Iris pigment epithelial cell (primary cell): Measurements from ENCODE around the gene DNAH17.
A peak's percentile ranks its signal among the peaks of the same experiment; 100 is the strongest.

Source experiments
- DNase-seq: peaks from one replicate; pipeline ENCODE4 v3.0.0-alpha.2; 2011; ENCODE audit warnings: low read depth

DNAH17 gene

GRCh38 chr17:78449983-78450595, 127.1 kb downstream of the DNAH17 start:
- DNase-seq, result no peak

- DNase-seq, result no peak
Measured at GRCh38 chr17:78448356-78448993, 128.7 kb downstream of the DNAH17 start.

DNA sequence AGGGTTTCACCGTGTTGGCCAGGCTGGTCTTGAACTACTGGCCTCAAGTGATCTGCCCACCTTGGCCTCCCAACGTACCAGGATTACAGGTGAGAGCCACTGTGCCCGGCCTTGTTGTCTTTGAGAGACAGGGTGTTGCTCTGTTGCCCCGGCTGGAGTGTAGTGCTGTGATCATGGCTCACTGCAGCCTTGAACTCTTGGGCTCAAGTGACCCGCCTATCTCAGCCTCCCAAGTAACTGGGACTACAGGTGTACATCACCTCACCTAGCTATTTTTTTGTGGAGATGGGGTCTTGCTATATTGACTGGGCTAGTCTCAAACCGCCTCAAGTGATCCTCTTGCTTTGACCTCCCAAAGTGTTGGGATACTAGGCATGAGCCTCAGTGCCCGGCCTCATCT, 130.4 kb downstream of the DNAH17 start:
- DNase-seq, result no peak

- no peak for DNase-seq
Measured at GRCh38 chr17:78444392-78444791, 132.8 kb downstream of the DNAH17 start.

GRCh38 chr17:78442648-78443218, 134.5 kb downstream of the DNAH17 start:
- peak; percentile 20 for DNase-seq

DNA sequence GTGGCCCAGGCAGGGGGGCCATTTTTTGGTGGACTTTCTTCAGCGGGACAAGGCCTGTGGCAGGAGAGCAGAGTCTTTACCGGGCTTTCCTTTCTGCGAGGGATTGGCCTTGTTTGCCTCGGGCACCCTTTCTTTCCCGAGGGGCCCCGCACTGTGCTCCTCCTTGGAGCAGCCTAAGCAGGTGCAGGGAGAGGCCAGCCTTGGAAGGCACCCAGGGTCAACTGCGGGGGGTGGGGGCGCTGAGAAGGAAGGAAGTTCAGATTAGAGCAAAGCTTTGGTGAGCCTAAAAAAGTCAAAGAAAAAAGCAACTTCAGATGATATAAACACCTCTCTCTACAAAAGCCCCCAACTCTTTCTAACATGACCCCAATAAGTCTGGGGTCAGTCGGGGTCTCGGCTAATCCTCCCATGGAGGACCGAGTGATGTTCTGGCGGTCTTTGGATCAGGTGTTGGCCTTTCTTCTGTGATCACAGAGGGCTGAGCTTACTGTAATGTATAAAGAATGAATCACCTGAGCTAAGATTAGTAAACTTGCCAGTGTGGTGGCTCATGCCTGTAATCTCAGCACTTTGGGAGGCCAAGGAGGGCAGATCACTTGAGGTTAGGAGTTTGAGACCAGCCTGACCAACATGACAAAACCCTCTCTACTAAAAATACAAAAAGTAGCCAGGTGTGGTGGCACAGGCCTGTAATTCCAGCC, 135.8 kb downstream of the DNAH17 start:
- DNase-seq, result no peak

- no peak for DNase-seq
Measured at GRCh38 chr17:78438694-78439325, 138.4 kb downstream of the DNAH17 start.

- no peak for DNase-seq
Measured at GRCh38 chr17:78438271-78438691, 138.9 kb downstream of the DNAH17 start.

DNA sequence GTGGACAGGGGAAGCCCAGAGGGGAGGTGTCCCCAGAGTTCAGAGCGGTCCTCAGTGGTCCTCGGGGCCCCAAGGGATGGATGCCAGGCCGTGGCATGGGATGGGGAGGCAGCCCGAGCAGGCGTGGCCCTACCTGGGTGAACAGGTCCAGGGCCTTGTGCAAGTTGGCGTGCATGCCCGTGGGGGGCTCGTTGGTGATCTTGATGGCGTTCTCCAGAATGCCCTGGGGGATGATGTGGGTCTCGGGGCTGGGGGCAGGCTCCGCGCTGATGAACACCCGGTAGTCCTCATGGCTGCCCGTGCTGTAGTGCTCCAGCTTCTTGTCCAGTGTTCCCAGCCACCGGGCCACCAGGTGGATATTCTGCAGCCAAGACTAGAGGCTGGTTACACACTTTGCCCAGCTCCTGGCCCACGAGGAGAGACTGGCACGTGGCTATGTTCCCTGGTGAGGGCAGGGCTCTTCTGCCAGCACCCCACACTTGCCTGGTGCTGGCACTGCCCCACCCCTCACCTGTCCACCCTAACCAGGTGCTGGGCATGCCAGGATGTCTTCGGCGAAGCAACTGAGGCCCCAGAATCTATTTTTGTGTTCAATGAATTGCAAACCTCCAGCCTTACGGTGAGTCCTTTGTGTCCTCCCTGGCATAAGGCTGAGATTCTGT, 139.6 kb downstream of the DNAH17 start:
- DNase-seq, result no peak

- no peak for DNase-seq
Measured at GRCh38 chr17:78435330-78436005, 141.7 kb downstream of the DNAH17 start.

- no peak for DNase-seq
Measured at GRCh38 chr17:78434455-78435329, 142.5 kb downstream of the DNAH17 start.

- no peak for DNase-seq
Measured at GRCh38 chr17:78433780-78434335, 143.3 kb downstream of the DNAH17 start.

DNA sequence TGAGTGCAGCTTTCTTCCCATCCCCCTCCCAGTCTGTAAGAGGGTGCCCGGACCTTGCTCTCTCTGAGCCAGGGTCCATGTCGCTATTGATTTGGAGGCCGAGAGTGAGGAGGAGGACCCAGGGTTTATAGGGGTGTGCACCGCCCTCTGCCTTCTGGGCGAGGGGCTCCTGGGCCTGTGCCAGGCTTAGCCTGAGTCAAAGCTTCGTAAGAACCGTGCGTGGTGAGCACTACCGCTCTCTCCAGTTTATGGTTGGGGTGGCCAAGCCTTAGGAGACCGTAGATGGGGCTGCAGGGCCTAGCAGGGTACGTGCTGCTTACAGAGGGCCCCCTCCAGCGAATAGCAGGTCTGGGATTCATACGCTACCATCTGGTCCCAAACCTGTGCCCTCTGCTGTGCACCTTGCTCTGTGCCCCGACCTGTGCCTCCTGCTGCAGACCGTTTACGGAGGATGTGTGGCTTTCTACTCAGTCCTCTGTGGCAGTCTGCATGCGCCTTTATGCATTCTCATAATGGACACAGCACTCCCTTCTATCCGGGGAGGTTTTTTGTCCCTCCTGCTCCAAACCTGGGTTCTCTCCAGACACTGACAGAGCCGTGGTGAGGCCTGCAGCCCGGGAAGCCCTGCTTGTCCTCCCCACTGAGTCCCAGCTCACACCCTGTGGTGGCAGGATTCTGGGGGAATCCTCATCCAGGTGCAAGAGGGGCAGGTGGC, 144.0 kb downstream of the DNAH17 start:
- no peak for DNase-seq

- no peak for DNase-seq
Measured at GRCh38 chr17:78432226-78433012, 144.8 kb downstream of the DNAH17 start.

GRCh38 chr17:78431692-78431958, 145.6 kb downstream of the DNAH17 start:
- DNase-seq, result no peak

DNA sequence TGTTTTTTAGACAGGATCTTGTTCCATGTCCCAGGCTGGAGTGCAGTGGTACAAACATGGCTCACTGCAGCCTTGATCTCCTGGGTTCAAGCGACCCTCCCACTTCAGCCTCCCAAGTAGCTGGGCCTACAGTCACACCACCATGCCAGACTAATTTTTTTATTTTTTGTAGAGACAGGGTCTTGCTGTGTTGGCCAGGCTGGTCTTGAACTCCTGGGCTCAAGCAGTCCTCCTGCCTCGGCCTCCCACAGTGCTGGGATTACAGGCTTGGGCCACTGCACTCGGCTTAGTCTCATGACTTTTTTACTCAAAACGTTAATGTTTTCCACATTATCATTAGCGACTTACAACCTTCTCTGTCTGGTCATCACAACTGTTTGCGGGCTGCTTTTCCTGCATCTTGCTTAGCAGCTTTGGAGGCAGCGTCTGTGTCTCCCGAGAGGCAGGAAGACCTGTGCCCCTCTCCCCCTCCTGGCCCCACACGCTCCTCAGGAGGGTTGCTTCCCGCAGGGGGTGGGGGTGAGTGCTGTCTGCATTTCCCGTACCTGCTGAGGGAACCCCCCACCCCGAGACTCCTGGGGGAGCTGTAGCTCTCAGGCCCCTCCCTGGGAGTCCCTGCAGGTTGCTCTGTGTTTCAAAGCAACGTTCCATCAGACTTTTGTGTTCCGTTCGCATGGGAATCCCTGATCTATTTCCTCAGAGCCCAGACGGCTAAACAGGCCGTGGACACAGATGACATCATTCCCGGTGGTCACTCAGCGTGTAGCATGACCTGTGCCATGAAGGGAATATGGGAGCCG, 146.1 kb downstream of the DNAH17 start:
- DNase-seq, result no peak

GRCh38 chr17:78429618-78429995, 147.6 kb downstream of the DNAH17 start:
- no peak for DNase-seq
